Loucy (cell line): ENCODE data around the gene CELSR3.

ENCODE experiments used
- H2AFZ ChIP-seq: fragments of 200-600 bp; sonication (generic); 2 replicates; pipeline ENCODE4 v1.6.0; 2016; ENCODE audit warnings: antibody characterized with exemption, mild to moderate bottlenecking, low read length, moderate library complexity
- H3F3A ChIP-seq: fragments of 200-600 bp; 2 replicates; pipeline ENCODE4 v1.6.0; 2016; ENCODE audit warnings: antibody characterized with exemption, low read depth, mild to moderate bottlenecking
- H3K27me3 ChIP-seq: fragments of 200-600 bp; sonication (generic); 2 replicates; pipeline ENCODE4 v1.6.1; 2014; ENCODE audit warnings: low read length, mild to moderate bottlenecking; ENCODE audit not compliant: insufficient read depth, poor library complexity, severe bottlenecking
- H3K36me3 ChIP-seq: fragments of 200-600 bp; sonication (generic); 2 replicates; pipeline ENCODE4 v1.6.1; 2016; ENCODE audit warnings: low read length; ENCODE audit not compliant: insufficient read depth
- H3K4me1 ChIP-seq: fragments of 200-600 bp; sonication (generic); 2 replicates; pipeline ENCODE4 v1.5.1; 2014; ENCODE audit warnings: low read length, mild to moderate bottlenecking; ENCODE audit not compliant: insufficient read depth, poor library complexity, severe bottlenecking
- H3K4me2 ChIP-seq: fragments of 200-600 bp; sonication (generic); 2 replicates; pipeline ENCODE4 v1.6.0; 2014; ENCODE audit warnings: antibody characterized with exemption, low read length, low read depth, mild to moderate bottlenecking; ENCODE audit not compliant: poor library complexity, severe bottlenecking
- H3K4me3 ChIP-seq: fragments of 200-600 bp; sonication (generic); 2 replicates; pipeline ENCODE4 v1.5.1; 2014; ENCODE audit warnings: low read length, mild to moderate bottlenecking, mixed read lengths; ENCODE audit not compliant: poor library complexity, severe bottlenecking
- H3K79me2 ChIP-seq: fragments of 200-600 bp; sonication (generic); 2 replicates; pipeline ENCODE4 v1.6.1; 2014; ENCODE audit warnings: low read length; ENCODE audit not compliant: insufficient read depth
- H3K9ac ChIP-seq: fragments of 200-600 bp; sonication (generic); 2 replicates; pipeline ENCODE4 v1.6.0; 2014; ENCODE audit warnings: mild to moderate bottlenecking, low read depth, low read length, moderate library complexity; ENCODE audit not compliant: poor library complexity, severe bottlenecking
- H3K9me2 ChIP-seq: fragments of 200-600 bp; sonication (generic); replicated peaks from 2 replicates; pipeline ENCODE4 v1.6.1; 2016; ENCODE audit warnings: low read depth, low read length, mixed read lengths
- H3K9me3 ChIP-seq: fragments of 200-600 bp; sonication (generic); 2 replicates; pipeline ENCODE4 v1.6.1; 2014; ENCODE audit warnings: mild to moderate bottlenecking, antibody characterized with exemption, low read length, low read depth; ENCODE audit not compliant: insufficient read depth
- H4K20me1 ChIP-seq: fragments of 200-600 bp; sonication (generic); 2 replicates; pipeline ENCODE4 v1.6.0; 2014; ENCODE audit warnings: antibody characterized with exemption, low read length, mild to moderate bottlenecking; ENCODE audit not compliant: insufficient read depth, poor library complexity, severe bottlenecking
- CTCF ChIP-seq: fragments of 200-600 bp; sonication (generic); conservative IDR thresholded peaks from 2 replicates; pipeline ENCODE4 v1.5.1; 2014; ENCODE audit warnings: mild to moderate bottlenecking, antibody characterized with exemption, low read length
- EZH2phosphoT487 ChIP-seq: fragments of 200-600 bp; IDR thresholded peaks from 2 replicates; pipeline ENCODE4 v1.6.1; 2018; ENCODE audit warnings: antibody characterized with exemption, mild to moderate bottlenecking, moderate library complexity, borderline replicate concordance

CELSR3 gene

GRCh38 chr3:48591436-48591835, 71.2 kb downstream of the CELSR3 start:
- H3K27me3 ChIP-seq, result no peaks in the 10 kb centered on the region
- H3K9me3 ChIP-seq, result no peaks in the 10 kb centered on the region
- no peaks in the 10 kb centered on the region for H3K36me3 ChIP-seq
- TF ChIP-seq EZH2phosphoT487, result no peak
- TF ChIP-seq CTCF, result no peak
- H3K9ac ChIP-seq, result no peak overlapping the region
- H3K4me1 ChIP-seq, result no peaks in the 10 kb centered on the region
- no peak overlapping the region for H3K4me3 ChIP-seq
- H2AFZ ChIP-seq, result no peak overlapping the region
- no peaks in the 10 kb centered on the region for H3F3A ChIP-seq
- H3K79me2 ChIP-seq, result no peaks in the 10 kb centered on the region
- H3K4me2 ChIP-seq, result no peak overlapping the region
- no peaks in the 10 kb centered on the region for H4K20me1 ChIP-seq
- H3K9me2 ChIP-seq, result no peaks in the 10 kb centered on the region

GRCh38 chr3:48588230-48588629, 74.5 kb downstream of the CELSR3 start:
- Histone ChIP-seq H3K36me3 (no peaks in the 10 kb centered on the region), H3K4me2 (no peak overlapping the region), H3K4me1 (no peaks in the 10 kb centered on the region), H3K27me3 (no peaks in the 10 kb centered on the region), H3K79me2 (no peaks in the 10 kb centered on the region), H2AFZ (no peak overlapping the region), H3F3A (no peaks in the 10 kb centered on the region), H3K9me3 (no peaks in the 10 kb centered on the region), H3K4me3 (no peak overlapping the region), H4K20me1 (no peaks in the 10 kb centered on the region), H3K9me2 (no peaks in the 10 kb centered on the region), H3K9ac (no peak overlapping the region)
- TF ChIP-seq EZH2phosphoT487 (no peak), CTCF (no peak)

- Histone ChIP-seq H4K20me1 (no peaks in the 10 kb centered on the region), H3K36me3 (no peaks in the 10 kb centered on the region), H2AFZ (no peak overlapping the region), H3K4me3 (no peak overlapping the region), H3K4me1 (no peaks in the 10 kb centered on the region), H3F3A (no peaks in the 10 kb centered on the region), H3K27me3 (no peaks in the 10 kb centered on the region), H3K4me2 (no peak overlapping the region), H3K9ac (no peak overlapping the region), H3K9me2 (no peaks in the 10 kb centered on the region), H3K9me3 (no peaks in the 10 kb centered on the region), H3K79me2 (no peaks in the 10 kb centered on the region)
- TF ChIP-seq CTCF (no peak), EZH2phosphoT487 (no peak)
These were observed 75.0 kb downstream of the CELSR3 start for GRCh38 chr3:48587686-48588085.
